WTC11 (cell line): ENCODE results near the gene CEP192. TPM values are rescaled to one million over a fixed set of nuclear protein-coding genes. Genes with fewer than 3 reads are reported as not detected.

ENCODE experiments used
- ATAC-seq: fragments of 200-7000 bp; cut with Tn5 transposase; 2 replicates; pipeline ENCODE4 v1.10.0; 2021; ENCODE audit warnings: mild to moderate bottlenecking, moderate library complexity
- CTCF ChIA-PET: fragments of 300-600 bp; sonication (Branson Sonifier 250); formaldehyde crosslinking; loops from one replicate; lab custom pipeline; 2021; ENCODE audit warnings: antibody characterized with exemption; lab: Charles Lee
- POLR2A ChIA-PET: fragments of 350-600 bp; sonication (Branson Sonifier 250); formaldehyde crosslinking; loops from one replicate; lab custom pipeline; 2021; ENCODE audit warnings: antibody characterized with exemption; lab: Charles Lee
- DNase-seq: peaks from one replicate; pipeline ENCODE4 v3.0.0; 2021; ENCODE audit warnings: low spot score
- H3K27ac Mint-ChIP-seq: 2 replicates; pipeline ENCODE4 v1.8.0; 2021; ENCODE audit warnings: mixed read lengths
- H3K27me3 Mint-ChIP-seq: 2 replicates; pipeline ENCODE4 v1.8.0; 2021; ENCODE audit warnings: low read depth, mild to moderate bottlenecking, moderate library complexity, mixed read lengths
- H3K36me3 Mint-ChIP-seq: 2 replicates; pipeline ENCODE4 v1.8.0; 2021; ENCODE audit warnings: mixed read lengths
- H3K4me1 Mint-ChIP-seq: 2 replicates; pipeline ENCODE4 v1.8.0; 2022; ENCODE audit warnings: mixed read lengths
- H3K4me3 Mint-ChIP-seq: 2 replicates; pipeline ENCODE4 v1.8.0; 2021; ENCODE audit warnings: mild to moderate bottlenecking, moderate library complexity, mixed read lengths
- H3K9me3 Mint-ChIP-seq: 2 replicates; pipeline ENCODE4 v1.8.0; 2021; ENCODE audit warnings: mixed read lengths
- ATF3 ChIP-seq: sonication (generic); formaldehyde crosslinking; conservative IDR thresholded peaks from 2 replicates; pipeline ENCODE4 v1.8.1; 2022; ENCODE audit warnings: mild to moderate bottlenecking, missing genetic modification reagents
- CBFB ChIP-seq: sonication (generic); formaldehyde crosslinking; IDR thresholded peaks from 2 replicates; pipeline ENCODE4 v1.8.1; 2022; ENCODE audit warnings: mild to moderate bottlenecking, low read depth, missing genetic modification reagents
- E2F1 ChIP-seq: sonication (generic); formaldehyde crosslinking; IDR thresholded peaks from 2 replicates; pipeline ENCODE4 v1.8.0; 2022; ENCODE audit warnings: mild to moderate bottlenecking, missing genetic modification reagents
- FOXP4 ChIP-seq: sonication (generic); formaldehyde crosslinking; IDR thresholded peaks from 2 replicates; pipeline ENCODE4 v1.8.0; 2022; ENCODE audit warnings: mild to moderate bottlenecking, missing genetic modification reagents
- GABPB1 ChIP-seq: sonication (generic); formaldehyde crosslinking; IDR thresholded peaks from 2 replicates; pipeline ENCODE4 v1.8.1; 2023; ENCODE audit warnings: mild to moderate bottlenecking, missing genetic modification reagents
- KAT7 ChIP-seq: sonication (generic); formaldehyde crosslinking; IDR thresholded peaks from 2 replicates; pipeline ENCODE4 v1.8.1; 2023; ENCODE audit warnings: missing genetic modification reagents, mild to moderate bottlenecking, borderline replicate concordance
- MAX ChIP-seq: sonication (generic); formaldehyde crosslinking; IDR thresholded peaks from 2 replicates; pipeline ENCODE4 v1.8.0; 2022; ENCODE audit warnings: mild to moderate bottlenecking, missing genetic modification reagents
- MYBL2 ChIP-seq: sonication (generic); formaldehyde crosslinking; IDR thresholded peaks from 2 replicates; pipeline ENCODE4 v1.8.1; 2023; ENCODE audit warnings: mild to moderate bottlenecking, moderate library complexity, missing genetic modification reagents
- NR3C1 ChIP-seq: sonication (generic); formaldehyde crosslinking; conservative IDR thresholded peaks from 2 replicates; pipeline ENCODE4 v1.8.1; 2023; ENCODE audit warnings: low read depth, mild to moderate bottlenecking, missing genetic modification reagents
- PREB ChIP-seq: sonication (generic); formaldehyde crosslinking; IDR thresholded peaks from 2 replicates; pipeline ENCODE4 v1.8.1; 2022; ENCODE audit warnings: mild to moderate bottlenecking, missing genetic modification reagents, moderate library complexity, borderline replicate concordance
- PRRX2 ChIP-seq: fragments of 250-450 bp; sonication (Bioruptor Pico); IDR thresholded peaks from 2 replicates; pipeline ENCODE4 v1.8.0; 2021; ENCODE audit warnings: mild to moderate bottlenecking
- RELA ChIP-seq: sonication (generic); formaldehyde crosslinking; IDR thresholded peaks from 2 replicates; pipeline ENCODE4 v1.8.1; 2022; ENCODE audit warnings: missing genetic modification reagents, mild to moderate bottlenecking, borderline replicate concordance
- SMAD3 ChIP-seq: sonication (generic); formaldehyde crosslinking; IDR thresholded peaks from 2 replicates; pipeline ENCODE4 v1.8.0; 2022; ENCODE audit warnings: missing genetic modification reagents, mild to moderate bottlenecking, borderline replicate concordance
- SMAD4 ChIP-seq: sonication (generic); formaldehyde crosslinking; IDR thresholded peaks from 2 replicates; pipeline ENCODE4 v1.8.0; 2022; ENCODE audit warnings: mild to moderate bottlenecking, missing genetic modification reagents
- ZNF138 ChIP-seq: sonication (generic); formaldehyde crosslinking; conservative IDR thresholded peaks from 2 replicates; pipeline ENCODE4 v1.8.1; 2022; ENCODE audit warnings: mild to moderate bottlenecking, moderate library complexity, missing genetic modification reagents
- ZNF263 ChIP-seq: sonication (generic); formaldehyde crosslinking; IDR thresholded peaks from 2 replicates; pipeline ENCODE4 v1.8.1; 2022; ENCODE audit warnings: low read depth, mild to moderate bottlenecking, moderate library complexity, missing genetic modification reagents
- ZNF281 ChIP-seq: sonication (generic); formaldehyde crosslinking; IDR thresholded peaks from 2 replicates; pipeline ENCODE4 v1.8.0; 2023; ENCODE audit warnings: mild to moderate bottlenecking, missing genetic modification reagents
- ZNF317 ChIP-seq: sonication (generic); formaldehyde crosslinking; IDR thresholded peaks from 2 replicates; pipeline ENCODE4 v1.8.1; 2023; ENCODE audit warnings: low read depth, mild to moderate bottlenecking, moderate library complexity, missing genetic modification reagents, borderline replicate concordance
- ZNF423 ChIP-seq: fragments of 250-450 bp; sonication (Bioruptor Pico); IDR thresholded peaks from 2 replicates; pipeline ENCODE4 v2.1.2; 2022; ENCODE audit warnings: mild to moderate bottlenecking, moderate library complexity
- ZNF425 ChIP-seq: fragments of 250-450 bp; sonication (Bioruptor Pico); conservative IDR thresholded peaks from 2 replicates; pipeline ENCODE4 v1.9.0; 2021; ENCODE audit warnings: mild to moderate bottlenecking
- ZNF512 ChIP-seq: sonication (generic); formaldehyde crosslinking; IDR thresholded peaks from 2 replicates; pipeline ENCODE4 v1.8.1; 2022; ENCODE audit warnings: missing genetic modification reagents, borderline replicate concordance
- total RNA-seq: library from RNA; stranded (reverse); gene quantifications from 3 replicates; pipeline ENCODE4 v1.2.3, GENCODE V29; 2021

Gene CEP192
- total RNA-seq, 1 experiment from 2014 or later: 25.4 TPM

GRCh38 chr18:13125191-13125590, 134.0 kb downstream of the CEP192 start:
- Mint-ChIP-seq H3K27ac (no peak overlapping the region), H3K4me3 (no peak overlapping the region), H3K27me3 (no peaks in the 10 kb centered on the region), H3K9me3 (no peaks in the 10 kb centered on the region), H3K36me3 (peaks cover 8% of the 10 kb centered on the region), H3K4me1 (no peaks in the 10 kb centered on the region)
- CTCF ChIA-PET: interaction anchor here (1.5 to 3.6 kb wide), 2 partner anchors 12 kb away, joined by 3 to 19 read pairs; no protein-coding TSS in a partner anchor
- no peak for DNase-seq
- TF ChIP-seq CBFB (no peak), PRRX2 (no peak), ZNF263 (CRISPR knock-in tag) (no peak), KAT7 (no peak), NR3C1 (no peak), ZNF423 (CRISPR knock-in tag) (no peak), SMAD3 (CRISPR knock-in tag) (no peak), SMAD4 (no peak)
- POLR2A ChIA-PET: no interaction called here
- no peak for ATAC-seq

- DNase-seq (no peak), ATAC-seq (no peak)
- Mint-ChIP-seq H3K4me3 (no peak overlapping the region), H3K36me3 (peaks cover 5% of the 10 kb centered on the region), H3K4me1 (no peaks in the 10 kb centered on the region), H3K9me3 (peaks cover 7% of the 10 kb centered on the region), H3K27me3 (no peaks in the 10 kb centered on the region), H3K27ac (no peak overlapping the region)
- CTCF ChIA-PET: interaction anchor here (1.4 kb wide), 1 partner anchor 32 kb away, joined by 5 read pairs; no protein-coding TSS in a partner anchor
- POLR2A ChIA-PET: no interaction called here
- TF ChIP-seq GABPB1 (no peak), E2F1 (no peak), ATF3 (CRISPR knock-in tag) (no peak), ZNF512 (no peak), ZNF138 (CRISPR knock-in tag) (no peak), RELA (CRISPR knock-in tag) (no peak), ZNF281 (no peak), MYBL2 (CRISPR knock-in tag) (no peak), ZNF317 (no peak), MAX (CRISPR knock-in tag) (no peak), ZNF425 (CRISPR knock-in tag) (no peak), ZNF423 (CRISPR knock-in tag) (no peak), PREB (CRISPR knock-in tag) (no peak), FOXP4 (CRISPR knock-in tag) (no peak)
Measured at GRCh38 chr18:13126966-13127598, 135.9 kb downstream of the CEP192 start.
